CD14-positive monocyte (primary cell): ENCODE data around the gene MLLT10. TPM values are rescaled to one million over a fixed set of nuclear protein-coding genes. Genes with fewer than 3 reads are reported as not detected.
A peak's percentile ranks its signal among the peaks of the same experiment; 100 is the strongest.

ENCODE experiments used
- DNase-seq, 3 donors: peaks; one replicate each; pipeline ENCODE4 v3.0.0-alpha.2; 2011 to 2022
- H2AFZ ChIP-seq: 2 replicates; pipeline ENCODE4 v1.6.0; 2012; ENCODE audit warnings: mild to moderate bottlenecking, low read depth, low read length, inconsistent platforms; ENCODE audit not compliant: insufficient read depth, poor library complexity, severe bottlenecking
- H3K27ac ChIP-seq, 2 donors: 1 replicate in 1 of 2; 2 replicates in 1 of 2; pipeline ENCODE4 v1.5.1; 2012 to 2013; ENCODE audit warnings: low read length in 2 of 2, control low read depth in 1 of 2, inconsistent platforms in 1 of 2, low read depth in 1 of 2, mild to moderate bottlenecking in 1 of 2
- H3K27me3 ChIP-seq, 2 donors: one replicate each; pipeline versions ENCODE4 v1.6.0 to v1.6.1; 2011 to 2013; ENCODE audit warnings: low read length in 2 of 2; ENCODE audit not compliant: control insufficient read depth in 2 of 2, insufficient read depth in 2 of 2
- H3K36me3 ChIP-seq, 2 donors: replicated peaks in 1 of 2; 1 replicate in 1 of 2; 2 replicates in 1 of 2; pipeline versions ENCODE4 v1.5.1 to v1.6.1; 2012 to 2013; ENCODE audit warnings: low read length in 2 of 2, control low read depth in 1 of 2, inconsistent platforms in 1 of 2, mild to moderate bottlenecking in 1 of 2; ENCODE audit not compliant: insufficient read depth in 2 of 2, control insufficient read depth in 1 of 2
- H3K4me1 ChIP-seq, 2 donors: 1 replicate in 1 of 2; 2 replicates in 1 of 2; pipeline versions ENCODE4 v1.5.1 to v1.6.1; 2012 to 2013; ENCODE audit warnings: low read length in 2 of 2, control low read depth in 1 of 2, inconsistent platforms in 1 of 2, mild to moderate bottlenecking in 1 of 2, moderate library complexity in 1 of 2; ENCODE audit not compliant: insufficient read depth in 2 of 2, control insufficient read depth in 1 of 2
- H3K4me2 ChIP-seq: replicated peaks from 2 replicates; pipeline ENCODE3; 2012; ENCODE audit warnings: low read length, moderate library complexity, mild to moderate bottlenecking; ENCODE audit not compliant: poor library complexity, severe bottlenecking; ENCODE audit errors: extremely low read depth
- H3K4me3 ChIP-seq, 3 experiments: fragments of 200-600 bp in 1 of 3; sonication (generic) in 1 of 3; replicated peaks in 1 of 3; 1 replicate in 2 of 3; 2 replicates in 1 of 3; pipeline ENCODE4 v1.5.1; 2011 to 2013; ENCODE audit warnings: low read length in 3 of 3, mild to moderate bottlenecking in 3 of 3, control low read depth in 2 of 3, low read depth in 2 of 3, inconsistent platforms in 1 of 3, moderate library complexity in 1 of 3
- H3K79me2 ChIP-seq: 2 replicates; pipeline ENCODE4 v1.6.0; 2012; ENCODE audit warnings: mild to moderate bottlenecking, control low read depth, inconsistent platforms, low read length, moderate library complexity; ENCODE audit not compliant: insufficient read depth
- H3K9ac ChIP-seq: 2 replicates; pipeline ENCODE4 v1.6.0; 2017; ENCODE audit warnings: low read length, mild to moderate bottlenecking; ENCODE audit not compliant: insufficient read depth, poor library complexity, severe bottlenecking
- H3K9me3 ChIP-seq, 2 donors: replicated peaks in 1 of 2; 1 replicate in 1 of 2; 2 replicates in 1 of 2; pipeline versions ENCODE4 v1.5.1 to v1.6.1; 2012 to 2013; ENCODE audit warnings: low read length in 2 of 2, control low read depth in 1 of 2; ENCODE audit not compliant: control insufficient read depth in 1 of 2, insufficient read depth in 1 of 2
- H4K20me1 ChIP-seq: 2 replicates; pipeline ENCODE4 v1.6.0; 2012; ENCODE audit warnings: mild to moderate bottlenecking, low read length, control low read depth, moderate library complexity; ENCODE audit not compliant: insufficient read depth
- H3K27ac Mint-ChIP-seq, 7 donors: one replicate each; pipeline ENCODE4 v1.8.0; 2020; ENCODE audit warnings: mild to moderate bottlenecking in 7 of 7, mixed read lengths in 7 of 7, moderate library complexity in 6 of 7, inconsistent platforms in 2 of 7
- H3K27me3 Mint-ChIP-seq, 3 donors: one replicate each; pipeline ENCODE4 v1.8.0; 2021 to 2022; ENCODE audit warnings: low read depth in 3 of 3, mild to moderate bottlenecking in 3 of 3, mixed read lengths in 3 of 3, moderate library complexity in 3 of 3, inconsistent platforms in 1 of 3
- H3K36me3 Mint-ChIP-seq, 2 donors: one replicate each; pipeline ENCODE4 v1.8.0; 2020; ENCODE audit warnings: mixed read lengths in 2 of 2, inconsistent platforms in 1 of 2, mild to moderate bottlenecking in 1 of 2
- H3K4me1 Mint-ChIP-seq: one replicate; pipeline ENCODE4 v1.8.0; 2020; ENCODE audit warnings: mild to moderate bottlenecking, mixed read lengths
- H3K4me3 Mint-ChIP-seq, 2 donors: one replicate each; pipeline ENCODE4 v1.8.0; 2020; ENCODE audit warnings: mild to moderate bottlenecking in 2 of 2, mixed read lengths in 2 of 2, moderate library complexity in 1 of 2
- H3K9me3 Mint-ChIP-seq, 7 donors: one replicate each; pipeline ENCODE4 v1.8.0; 2020 to 2022; ENCODE audit warnings: mixed read lengths in 7 of 7, mild to moderate bottlenecking in 6 of 7, moderate library complexity in 6 of 7, inconsistent platforms in 2 of 7
- CTCF ChIP-seq: fragments of 200-600 bp; IDR thresholded peaks from one replicate; pipeline ENCODE4 v1.8.0; 2022; ENCODE audit warnings: antibody characterized with exemption, mild to moderate bottlenecking
- WGBS: methylation state at CpG from one replicate; pipeline ENCODE4 v1.1.5; 2013; ENCODE audit warnings: missing lambda C conversion rate; ENCODE audit not compliant: insufficient coverage; 5-methylcytosine and 5-hydroxymethylcytosine counted together
- intact Hi-C, 2 donors: fragments of 100-400 bp; cut with micrococcal nuclease; formaldehyde crosslinking; loops; one replicate each; pipeline versions ENCODE4 v1.15.0 to v1.15.1; 2023
- polyA plus RNA-seq, 3 donors: library from polyadenylated mRNA; depleted of rRNA in 1 of 3; unstranded in 2 of 3; stranded (reverse) in 1 of 3; fragments of 300-500 nt in 2 of 3; fragments of >200 nt in 1 of 3; fragmentation: Illumina TruSeq in 2 of 3; gene quantifications; 1 replicate in 2 of 3; 2 replicates in 1 of 3; pipeline ENCODE4 v1.2.3, GENCODE V29; 2012 to 2021

MLLT10 gene
- polyA plus RNA-seq, 3 donors, result 4.9 to 39.1 (median 7.5) TPM

GRCh38 chr10:21511095-21511570 lies 22.9 kb upstream of the MLLT10 start:
- WGBS, result no CpG with 5 or more reads among the region's 2 CpGs
- Mint-ChIP-seq H3K4me3 (peak overlapping the region in 1 of 2 donors; percentile 26), H3K9me3 (peaks cover 0 to 4% (median 0%) of the 10 kb centered on the region in 7 donors), H3K36me3 (peaks cover 0 to 8% of the 10 kb centered on the region in 2 donors), H3K4me1 (peaks cover 17% of the 10 kb centered on the region), H3K27ac (no peak overlapping the region), H3K27me3 (peaks cover 27 to 58% (median 41%) of the 10 kb centered on the region in 3 donors)
- peaks cover 21 to 62% of the 10 kb centered on the region in 2 donors for H3K27me3 ChIP-seq
- H3K9me3 ChIP-seq, result peaks cover 0 to 8% of the 10 kb centered on the region in 2 donors
- no peaks in the 10 kb centered on the region for H3K36me3 ChIP-seq
- intact Hi-C loops, result loop anchor here (10.0 kb wide), 2 partner anchors 744 to 834 kb away; partner anchors contain the start of gene SPAG6 (in 1 of the 2)
- no peak overlapping the region for H3K4me3 ChIP-seq
- DNase-seq, result no peak
- TF ChIP-seq CTCF, result no peak
- no peak overlapping the region for H3K27ac ChIP-seq
- H4K20me1 ChIP-seq, result no peaks in the 10 kb centered on the region
- no peak overlapping the region for H3K9ac ChIP-seq
- no peak overlapping the region for H2AFZ ChIP-seq
- no peak overlapping the region for H3K4me2 ChIP-seq
- H3K4me1 ChIP-seq, result peaks cover 13 to 29% of the 10 kb centered on the region in 2 donors
- H3K79me2 ChIP-seq, result no peaks in the 10 kb centered on the region

GRCh38 chr10:21511946-21512572 lies 22.0 kb upstream of the MLLT10 start:
- H4K20me1 ChIP-seq, result no peaks in the 10 kb centered on the region
- H3K4me1 Mint-ChIP-seq, result peaks cover 14% of the 10 kb centered on the region
- DNase-seq, result no peak
- no peak overlapping the region for H3K27ac Mint-ChIP-seq
- no peak overlapping the region for H3K9ac ChIP-seq
- no CpG with 5 or more reads among the region's 3 CpGs for WGBS
- no peak overlapping the region for H3K27ac ChIP-seq
- H3K9me3 ChIP-seq, result peaks cover 0 to 8% of the 10 kb centered on the region in 2 donors
- peaks cover 0 to 4% (median 0%) of the 10 kb centered on the region in 7 donors for H3K9me3 Mint-ChIP-seq
- peaks cover 0 to 9% of the 10 kb centered on the region in 2 donors for H3K36me3 Mint-ChIP-seq
- intact Hi-C loops, result loop anchor here (10.0 kb wide), 2 partner anchors 743 to 833 kb away; partner anchors contain the start of gene SPAG6 (in 1 of the 2)
- H3K4me2 ChIP-seq, result no peak overlapping the region
- H3K4me3 Mint-ChIP-seq, result no peak overlapping the region
- H3K27me3 ChIP-seq, result peaks cover 25 to 68% of the 10 kb centered on the region in 2 donors
- TF ChIP-seq CTCF, result no peak
- peaks cover 18 to 29% of the 10 kb centered on the region in 2 donors for H3K4me1 ChIP-seq
- H3K79me2 ChIP-seq, result no peaks in the 10 kb centered on the region
- H3K36me3 ChIP-seq, result no peaks in the 10 kb centered on the region
- no peak overlapping the region for H3K4me3 ChIP-seq
- no peak overlapping the region for H2AFZ ChIP-seq
- H3K27me3 Mint-ChIP-seq, result peaks cover 31 to 63% (median 40%) of the 10 kb centered on the region in 3 donors
